GM21576 (cell line): ENCODE data around the gene FAM151A.

Source experiments
- ATAC-seq: cut with Tn5 transposase; IDR thresholded peaks from one replicate; pipeline ENCODE4 v1.9.1; 2021; ENCODE audit warnings: mild to moderate bottlenecking, moderate library complexity; ENCODE audit not compliant: unreplicated experiment

FAM151A gene

GRCh38 chr1:54581621-54582035, 41.7 kb downstream of the FAM151A start:
- ATAC-seq: no peak

GRCh38 chr1:54580856-54581550, 42.3 kb downstream of the FAM151A start:
- ATAC-seq: no peak

- ATAC-seq: no peak
These were observed 44.0 kb downstream of the FAM151A start for GRCh38 chr1:54579337-54579781.

GRCh38 chr1:54577612-54578011, 45.7 kb downstream of the FAM151A start:
- no peak for ATAC-seq

- no peak for ATAC-seq
These were observed 47.6 kb downstream of the FAM151A start for GRCh38 chr1:54575605-54576290.

GRCh38 chr1:54575161-54575560, 48.2 kb downstream of the FAM151A start:
- ATAC-seq: no peak

- ATAC-seq: no peak
These were observed 49.1 kb downstream of the FAM151A start for GRCh38 chr1:54574158-54574778.

- no peak for ATAC-seq
These were observed 50.8 kb downstream of the FAM151A start for GRCh38 chr1:54572542-54572850.

GRCh38 chr1:54571803-54572541, 51.4 kb downstream of the FAM151A start:
- no peak for ATAC-seq

GRCh38 chr1:54571326-54571725, 52.0 kb downstream of the FAM151A start:
- no peak for ATAC-seq

GRCh38 chr1:54570161-54570560, 53.2 kb downstream of the FAM151A start:
- no peak for ATAC-seq

- no peak for ATAC-seq
These were observed 54.0 kb downstream of the FAM151A start for GRCh38 chr1:54569339-54569738.

GRCh38 chr1:54567961-54568360, 55.4 kb downstream of the FAM151A start:
- no peak for ATAC-seq

- no peak for ATAC-seq
These were observed 56.7 kb downstream of the FAM151A start for GRCh38 chr1:54566438-54567141.

GRCh38 chr1:54565113-54565501, 58.2 kb downstream of the FAM151A start:
- ATAC-seq: no peak

- no peak for ATAC-seq
These were observed 58.8 kb downstream of the FAM151A start for GRCh38 chr1:54564312-54565112.

- ATAC-seq: no peak
These were observed 63.5 kb downstream of the FAM151A start for GRCh38 chr1:54559771-54560231.
